Ovary (tissue), 3 donors: Measurements from ENCODE around the gene PARP14.

Experiments
- CTCF ChIP-seq, 3 donors: fragments of 450-650 bp in 2 of 3; fragments of 200-600 bp in 1 of 3; IDR thresholded peaks; one replicate each; pipeline versions ENCODE4 v1.5.1 to v1.8.0; 2016 to 2022; ENCODE audit warnings: antibody characterized with exemption in 3 of 3, mild to moderate bottlenecking in 1 of 3
- EP300 ChIP-seq: sonication (generic); formaldehyde crosslinking; IDR thresholded peaks from one replicate; pipeline ENCODE4 v1.6.1; 2017; ENCODE audit warnings: antibody characterized with exemption
- POLR2A ChIP-seq: fragments of 450-650 bp; IDR thresholded peaks from one replicate; pipeline ENCODE4 v1.6.1; 2017; ENCODE audit warnings: antibody characterized with exemption, mild to moderate bottlenecking, moderate library complexity
- donor health status: DM: no; HTN: no; CAD: no.

DNA sequence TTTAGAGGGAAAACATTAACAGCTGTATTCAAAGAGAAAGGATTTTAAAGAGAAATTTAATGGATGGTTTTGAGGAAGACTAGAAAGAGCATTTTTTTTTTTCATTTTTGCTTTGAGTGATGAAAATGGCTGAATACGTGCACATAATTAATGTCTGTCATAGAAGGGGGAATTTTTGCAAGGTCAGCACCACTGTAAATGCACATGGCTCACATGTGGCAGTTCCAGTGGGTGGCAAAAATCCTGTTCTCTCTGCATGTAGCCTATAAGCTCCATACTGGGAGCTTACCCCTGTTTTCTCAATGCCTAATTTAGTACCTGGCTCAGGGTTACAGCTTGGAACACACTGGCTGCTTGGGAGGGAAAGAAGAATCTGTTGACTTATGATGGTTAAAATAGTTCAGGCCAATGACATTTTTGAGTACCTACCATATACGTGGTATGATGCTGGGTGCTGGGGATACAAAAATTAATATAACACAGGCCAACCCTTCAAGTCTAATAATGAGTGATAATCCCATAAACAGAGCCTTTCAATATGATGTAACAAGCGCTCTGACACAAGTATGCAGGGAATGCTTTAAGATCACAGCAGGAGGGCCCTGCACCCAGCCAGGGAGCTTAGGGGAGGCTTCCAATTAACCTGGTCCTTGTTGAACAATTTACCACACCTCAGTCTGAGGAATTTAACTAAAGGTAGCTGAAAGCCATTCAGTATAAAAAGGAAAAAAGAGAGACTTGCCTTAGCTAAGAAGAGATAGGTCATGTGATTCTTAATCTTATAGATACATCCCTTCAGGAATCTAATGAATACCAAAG, 80.0 kb downstream of the PARP14 start:
- no peak for TF ChIP-seq CTCF (IDR thresholded peaks at IDR 0.05)
- TF ChIP-seq POLR2A, result no peak
- no peak for TF ChIP-seq EP300
